Stimulated activated CD8-positive, alpha-beta memory T cell treated with anti-CD3 and anti-CD28 coated beads, Interleukin-7, amount 100 ng/mL, for 1 hour (primary cell): Measurements from ENCODE around the gene CLK4.
A peak's percentile ranks its signal among the peaks of the same experiment; 100 is the strongest.

Experiments used
- DNase-seq, 2 donors: peaks; one replicate each; pipeline ENCODE4 v3.0.0-alpha.2; 2020; ENCODE audit warnings: low read depth in 2 of 2

The CLK4 gene

DNA sequence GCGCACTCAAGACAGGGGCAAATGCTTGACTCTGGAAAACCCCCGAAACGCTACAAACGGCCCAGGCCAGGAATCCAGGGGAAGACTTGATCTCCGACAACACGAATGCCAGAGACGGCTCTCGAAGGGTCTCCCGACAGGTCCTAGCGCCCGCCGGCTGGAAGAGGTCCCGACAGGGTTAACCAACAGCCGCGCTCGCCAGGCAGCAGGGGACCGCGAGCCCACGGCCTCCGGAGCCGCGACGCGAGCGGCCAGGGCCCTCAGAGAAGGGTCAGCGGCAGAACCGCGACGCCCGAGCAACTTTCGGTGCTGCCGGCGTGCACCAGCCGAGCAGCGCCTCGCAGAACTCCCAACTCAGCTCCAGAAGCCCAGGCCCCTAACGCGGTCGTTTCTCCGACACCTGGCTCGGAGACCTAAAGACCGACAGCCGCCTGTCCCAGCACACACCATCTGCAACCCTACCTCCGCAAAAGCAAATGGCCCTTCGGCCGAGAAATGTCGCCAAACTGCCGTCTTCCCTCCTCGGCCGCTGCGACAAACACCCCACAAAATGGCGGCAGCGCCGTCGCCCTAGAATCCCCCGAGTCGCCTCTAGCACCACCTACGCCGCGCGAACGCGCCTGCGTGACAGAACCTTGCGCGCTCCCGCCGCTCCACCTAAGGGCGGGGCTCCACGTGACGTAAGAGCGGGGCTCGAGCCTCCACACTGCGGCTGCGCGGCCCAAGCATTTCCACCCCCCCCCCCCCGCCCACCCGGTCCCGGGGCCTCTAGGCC, at the start of gene CLK4:
Gene CLK4 (minus strand): TSS at position 567 of the 775 bp plus-strand sequence. CDS start 3,634 bp downstream, outside the sequence.
- peak; percentile 94 for DNase-seq

DNA sequence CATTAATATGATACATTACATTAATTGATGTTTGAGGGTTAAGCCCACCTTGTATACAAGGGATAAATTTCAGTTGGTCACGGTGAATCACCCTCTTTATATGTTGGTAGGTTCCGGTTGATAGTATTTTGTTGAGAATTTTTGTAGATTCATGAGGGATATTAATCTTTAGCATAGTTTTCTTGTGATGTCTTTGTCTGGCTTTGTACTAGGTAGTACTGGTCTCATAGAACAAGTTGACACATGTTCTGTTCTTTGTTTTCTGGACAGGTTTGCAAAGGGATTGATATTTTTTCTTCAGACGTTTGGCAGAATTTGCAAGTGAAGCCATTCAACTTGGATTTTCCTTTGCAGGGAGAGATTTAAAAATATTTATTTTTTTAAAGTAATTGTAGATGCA, 49.1 kb upstream of the CLK4 start:
- DNase-seq, result no peak

DNA sequence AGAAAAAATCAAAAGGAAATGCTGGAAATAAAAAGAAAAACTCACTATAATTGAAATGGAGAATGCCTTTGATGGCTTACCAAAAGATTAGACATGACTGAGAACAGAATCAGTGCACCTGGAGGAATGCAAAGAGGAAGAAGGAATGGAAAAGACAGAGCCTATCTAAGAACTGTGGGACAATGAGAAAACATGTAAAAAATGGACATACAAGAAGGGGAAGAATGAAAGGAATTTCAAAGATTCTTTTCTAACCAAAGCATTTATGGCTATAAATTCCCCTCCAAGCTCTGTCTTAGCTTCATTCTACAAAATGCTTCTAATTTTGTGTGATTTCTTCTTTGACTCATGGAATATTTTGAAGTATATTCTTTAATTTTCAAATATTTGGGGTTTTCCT, 47.5 kb upstream of the CLK4 start:
- DNase-seq, result no peak

DNA sequence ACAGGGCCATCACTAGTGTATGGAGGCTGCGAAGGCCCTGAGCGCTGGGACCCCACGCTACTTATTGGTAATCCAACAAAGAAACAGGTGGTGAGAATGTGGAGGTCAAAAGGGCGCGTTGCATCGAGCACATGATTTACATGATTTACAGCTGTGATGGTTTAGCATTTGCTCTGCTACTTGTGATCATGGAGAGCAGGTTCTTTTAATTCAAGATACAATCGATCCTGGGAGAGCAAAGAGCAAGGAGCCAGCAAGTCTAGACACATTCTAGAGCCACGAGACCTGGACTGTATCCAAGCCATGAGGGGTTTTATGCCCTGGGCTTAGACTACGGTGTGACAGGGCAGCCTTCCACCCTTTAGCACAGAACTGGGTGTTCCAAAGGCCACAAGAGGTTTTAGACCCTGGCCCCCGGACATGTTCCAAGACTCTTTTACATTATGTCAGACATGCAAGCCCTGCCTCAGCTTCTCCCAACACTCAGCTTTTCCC, 47.0 kb upstream of the CLK4 start:
- DNase-seq, result no peak

DNA sequence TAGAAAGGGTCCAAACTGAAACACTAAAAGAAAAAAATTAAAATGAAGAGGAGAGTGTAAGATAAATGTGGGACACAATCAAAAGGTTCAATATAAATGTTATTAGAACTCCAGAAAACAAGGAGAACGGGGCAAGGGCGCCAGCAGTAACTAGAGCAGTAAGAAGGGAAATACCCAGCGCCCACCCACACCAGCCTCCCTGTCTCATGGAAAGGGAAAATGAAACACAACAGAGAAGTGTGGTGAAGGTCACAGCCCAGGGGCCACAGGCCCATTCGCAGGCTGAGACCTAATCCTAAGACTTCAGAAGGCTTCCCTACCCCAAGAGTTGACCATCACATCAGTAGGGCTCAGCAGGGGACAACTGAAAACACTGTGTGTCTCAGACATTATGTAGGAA, 45.8 kb upstream of the CLK4 start:
- DNase-seq, result no peak

DNA sequence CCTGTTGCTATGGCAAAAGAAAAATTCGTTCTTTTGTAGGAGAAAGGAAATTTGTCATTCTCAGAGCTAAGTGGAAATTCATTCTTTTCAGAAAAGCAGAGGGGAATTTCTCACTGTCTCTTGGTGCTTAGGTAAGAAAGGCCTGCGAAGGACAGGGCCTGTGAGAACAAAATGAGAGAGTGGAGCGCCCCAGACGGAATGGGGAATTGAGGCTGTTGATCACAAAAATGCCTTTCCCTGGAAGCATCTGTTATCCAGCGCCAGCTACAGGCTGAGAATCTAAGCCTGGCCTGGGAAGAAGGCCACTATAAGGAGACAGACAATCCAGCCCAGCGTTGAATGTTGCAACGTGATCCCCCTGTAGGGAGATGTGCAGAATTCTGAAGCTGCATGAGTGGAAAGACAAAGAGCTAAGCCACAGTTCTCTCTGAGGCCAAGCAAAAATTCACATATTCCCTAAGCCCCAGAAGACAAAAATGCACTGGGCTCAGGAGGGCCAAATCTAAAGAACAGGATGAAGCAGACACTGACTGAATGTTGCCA, 44.8 kb upstream of the CLK4 start:
- no peak for DNase-seq

DNA sequence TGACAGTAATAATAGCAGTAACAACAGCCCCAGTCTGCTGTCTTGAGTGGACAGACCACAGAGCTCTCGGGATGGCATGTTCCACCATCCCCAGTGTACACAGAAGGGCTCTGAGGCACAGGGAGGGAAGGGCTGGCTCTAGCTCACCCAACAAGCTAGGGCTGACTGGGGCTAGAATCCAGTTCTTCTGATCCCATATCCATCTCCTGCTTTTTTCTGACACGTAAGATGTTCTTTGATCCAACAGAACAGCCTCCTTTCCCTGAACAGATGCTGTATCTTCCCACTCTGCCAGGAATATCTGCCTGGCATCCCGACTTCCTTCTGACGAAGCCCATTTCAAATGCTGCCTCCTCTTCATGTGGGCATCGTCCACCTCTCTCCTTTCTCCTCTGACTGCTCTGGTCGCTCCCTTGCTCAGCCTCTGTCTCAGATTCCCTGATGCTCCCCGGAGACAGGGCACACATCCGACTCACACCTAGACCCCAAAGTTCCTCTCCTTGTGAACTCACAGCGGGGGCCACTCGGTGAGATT, 43.6 kb upstream of the CLK4 start:
- DNase-seq, result no peak

DNA sequence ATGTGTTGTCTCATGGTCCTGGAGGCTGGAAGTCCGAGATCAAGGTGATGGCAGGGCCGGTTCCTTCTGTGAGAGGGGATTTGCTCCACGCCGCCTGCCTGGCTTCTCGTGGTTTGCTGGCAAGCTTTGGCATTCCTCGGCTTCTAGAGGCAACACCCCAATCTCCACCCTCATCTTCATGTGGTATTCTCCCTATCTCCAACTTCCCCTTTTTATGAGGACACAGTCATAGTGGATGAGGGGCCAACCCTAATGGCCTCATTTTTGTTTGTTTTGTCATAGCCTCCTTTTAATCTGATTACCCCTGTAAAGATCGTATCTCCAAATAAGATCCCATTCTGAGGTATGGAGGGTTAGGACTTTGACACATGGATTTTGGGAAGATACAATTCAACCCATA, 41.7 kb upstream of the CLK4 start:
- DNase-seq, result no peak

DNA sequence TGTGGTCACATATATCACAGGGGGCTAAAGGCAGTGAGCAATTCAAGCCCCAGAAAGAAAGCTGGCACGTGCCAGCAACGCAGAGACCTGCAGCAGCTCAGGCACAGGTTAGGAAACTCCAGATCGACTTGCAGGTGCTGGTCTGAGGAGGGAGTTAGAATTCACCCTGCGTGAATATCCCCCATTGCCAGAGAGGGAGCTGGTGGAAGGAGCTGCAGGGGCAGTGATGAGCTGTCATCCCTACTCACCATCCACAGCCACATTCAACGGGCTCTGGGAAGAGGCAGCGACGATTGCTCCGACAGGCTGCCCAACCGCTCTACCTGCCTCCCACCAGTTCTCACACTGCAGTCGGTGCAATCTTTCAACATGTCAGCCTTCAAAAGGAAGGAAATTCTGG, 40.8 kb upstream of the CLK4 start:
- DNase-seq, result no peak

DNA sequence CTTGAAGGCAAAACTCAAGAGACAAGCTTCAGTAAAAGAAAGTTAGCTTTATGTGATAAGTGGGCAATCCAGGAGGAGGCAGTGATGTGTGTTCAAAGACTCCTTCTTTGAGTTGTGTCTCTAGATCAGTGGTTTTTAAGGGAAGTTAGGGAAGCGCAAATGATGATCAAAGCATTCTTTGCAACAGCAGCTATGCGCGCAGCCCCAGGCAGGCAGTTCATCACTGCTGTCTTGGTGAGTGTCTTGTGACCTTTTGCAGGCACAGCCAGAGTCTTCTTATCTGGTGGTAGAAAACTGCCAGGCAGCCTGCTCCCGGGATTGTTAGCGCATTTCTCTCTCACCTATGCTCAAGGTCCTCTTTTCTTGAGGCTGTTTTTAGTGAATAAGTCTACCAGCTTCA, 40.3 kb upstream of the CLK4 start:
- DNase-seq, result no peak

DNA sequence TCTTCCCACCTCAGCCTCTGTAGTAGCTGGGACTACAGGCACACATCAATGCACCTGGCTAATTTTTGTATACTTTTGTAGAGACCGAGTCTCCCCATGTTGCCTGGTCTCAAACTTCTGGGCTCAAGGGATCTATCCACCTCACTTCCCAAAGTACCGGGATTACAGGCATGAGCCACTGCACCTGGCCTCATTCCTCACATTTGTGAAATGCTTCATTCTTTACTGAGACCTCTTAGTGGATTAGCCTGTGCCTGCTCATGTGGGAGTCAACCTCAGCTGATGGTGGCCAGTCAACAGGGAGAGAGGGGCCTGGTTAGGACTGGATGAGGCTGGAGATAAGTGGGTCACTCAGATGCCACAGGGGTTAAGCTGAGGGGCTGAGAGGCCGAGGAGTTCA, 37.3 kb upstream of the CLK4 start:
- no peak for DNase-seq

DNA sequence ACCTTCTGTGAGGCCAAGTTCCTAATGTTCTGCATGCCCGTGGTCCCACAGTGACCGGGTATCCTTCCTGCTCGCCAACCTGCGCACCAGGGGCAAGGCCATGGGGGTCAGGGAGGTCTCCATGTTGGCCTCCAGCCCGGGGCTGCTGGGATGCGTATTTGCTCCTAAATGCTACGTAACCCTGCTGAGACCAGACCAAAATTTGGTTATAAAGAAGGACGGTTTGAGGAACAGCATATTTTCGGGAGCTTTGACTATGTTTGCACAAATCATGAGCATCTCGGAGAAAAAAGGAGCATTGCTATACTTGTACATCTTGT, 35.7 kb upstream of the CLK4 start:
- DNase-seq, result no peak

DNA sequence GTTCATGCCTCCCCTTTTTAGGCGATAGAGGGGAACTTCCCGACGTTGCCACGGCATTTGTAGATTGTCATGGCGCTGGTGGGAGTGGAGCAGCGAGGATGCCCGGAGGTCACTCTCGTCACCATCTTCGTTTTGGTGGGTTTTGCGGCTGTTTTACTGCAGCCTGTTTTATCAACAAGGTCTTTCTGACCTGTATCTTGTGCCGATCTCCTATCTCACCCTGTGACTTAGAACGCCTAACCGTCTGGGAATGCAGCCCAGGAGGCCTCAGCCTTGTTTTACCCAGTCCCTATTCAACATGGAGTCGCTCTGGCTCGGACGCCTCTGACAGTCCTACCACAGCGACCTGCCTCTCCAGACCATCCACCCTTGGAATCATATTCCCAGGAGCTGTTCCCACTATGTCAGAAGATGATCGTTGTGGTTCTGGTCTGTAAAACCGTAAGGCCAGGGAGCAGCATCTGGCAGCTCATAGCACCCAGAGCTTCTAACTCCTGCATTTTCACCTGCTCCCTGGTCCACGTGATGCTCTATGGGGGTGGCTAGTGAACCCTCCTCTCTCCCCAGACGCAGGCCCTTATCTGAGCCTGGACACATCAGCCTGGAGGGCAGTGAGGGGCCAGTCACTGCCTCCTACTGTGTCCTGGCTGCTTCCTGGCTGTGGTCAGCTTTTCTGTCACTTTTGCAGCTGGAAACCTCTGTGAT, 35.1 kb upstream of the CLK4 start:
- no peak for DNase-seq

DNA sequence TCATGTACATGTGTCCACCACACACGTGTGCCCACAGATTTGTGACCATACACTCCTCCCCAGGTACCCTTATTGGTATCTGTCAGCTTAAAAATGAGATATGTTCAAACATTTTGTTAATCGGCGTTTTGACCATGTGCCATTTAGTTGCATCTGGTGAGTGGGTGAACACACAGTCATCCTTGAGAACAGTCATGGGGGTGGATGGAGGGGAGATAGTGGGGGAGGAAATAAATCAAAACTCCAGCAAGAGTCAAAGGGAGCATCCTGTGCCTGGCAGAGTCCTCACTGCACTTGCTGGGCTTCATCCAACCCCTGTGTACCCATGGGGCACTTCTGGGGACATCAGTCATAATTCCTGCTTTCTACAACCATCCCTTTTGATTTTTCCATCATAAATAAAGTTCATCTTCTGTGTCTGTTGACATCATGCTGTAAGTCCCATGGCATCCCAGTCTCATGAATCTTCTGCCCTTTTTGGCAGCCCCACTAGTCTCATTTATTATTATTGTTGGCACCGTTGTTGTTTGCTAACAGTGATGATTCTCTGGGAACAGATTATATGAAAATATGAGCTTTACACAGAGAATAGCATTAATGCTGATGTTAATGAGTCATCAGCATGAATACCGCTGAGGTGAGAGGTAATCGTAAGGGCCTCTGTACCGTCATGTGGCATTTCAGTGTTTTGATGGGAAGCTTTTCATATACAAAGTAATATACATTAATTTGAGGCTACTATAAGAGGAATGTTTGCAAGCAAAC, 24.4 kb upstream of the CLK4 start:
- DNase-seq, result no peak

DNA sequence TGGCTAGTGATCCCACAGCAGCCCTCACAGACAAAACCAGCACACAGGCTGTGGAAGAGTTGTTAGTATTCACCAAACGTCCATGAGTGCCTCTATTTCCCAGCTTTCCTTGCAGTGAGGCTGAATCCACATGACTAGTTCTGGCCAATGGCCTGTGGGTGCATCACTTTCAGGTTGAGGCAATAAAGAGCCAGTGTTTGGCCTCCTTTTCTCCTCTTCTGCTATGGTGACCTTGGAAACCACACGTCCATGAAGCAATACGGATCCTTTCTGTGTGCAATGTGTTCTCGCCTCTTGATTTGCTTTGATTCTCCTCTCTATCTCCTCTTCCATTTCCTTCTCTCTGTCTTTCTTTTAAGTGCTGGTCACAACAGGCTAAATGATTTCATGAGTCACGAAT, 23.4 kb upstream of the CLK4 start:
- DNase-seq, result no peak

DNA sequence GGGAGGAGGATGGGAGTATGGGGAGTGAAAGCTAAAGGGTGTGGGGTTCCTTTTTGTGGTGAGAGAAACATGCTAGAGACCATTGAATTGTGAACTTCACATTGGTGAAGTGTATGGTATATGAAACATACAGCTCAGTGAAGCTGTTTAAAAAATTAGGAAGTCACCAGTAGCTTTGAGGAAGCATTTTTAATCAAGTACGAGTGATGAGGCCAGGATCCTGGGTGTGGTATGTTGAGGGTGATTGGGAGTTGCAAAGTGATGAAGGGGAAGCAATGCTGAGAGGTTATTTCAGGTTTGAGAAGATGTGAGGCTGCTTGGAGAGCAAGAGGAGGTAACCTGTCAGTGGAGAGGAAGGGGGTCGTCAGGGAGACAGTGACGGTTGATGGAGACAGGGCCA, 22.7 kb upstream of the CLK4 start:
- no peak for DNase-seq

DNA sequence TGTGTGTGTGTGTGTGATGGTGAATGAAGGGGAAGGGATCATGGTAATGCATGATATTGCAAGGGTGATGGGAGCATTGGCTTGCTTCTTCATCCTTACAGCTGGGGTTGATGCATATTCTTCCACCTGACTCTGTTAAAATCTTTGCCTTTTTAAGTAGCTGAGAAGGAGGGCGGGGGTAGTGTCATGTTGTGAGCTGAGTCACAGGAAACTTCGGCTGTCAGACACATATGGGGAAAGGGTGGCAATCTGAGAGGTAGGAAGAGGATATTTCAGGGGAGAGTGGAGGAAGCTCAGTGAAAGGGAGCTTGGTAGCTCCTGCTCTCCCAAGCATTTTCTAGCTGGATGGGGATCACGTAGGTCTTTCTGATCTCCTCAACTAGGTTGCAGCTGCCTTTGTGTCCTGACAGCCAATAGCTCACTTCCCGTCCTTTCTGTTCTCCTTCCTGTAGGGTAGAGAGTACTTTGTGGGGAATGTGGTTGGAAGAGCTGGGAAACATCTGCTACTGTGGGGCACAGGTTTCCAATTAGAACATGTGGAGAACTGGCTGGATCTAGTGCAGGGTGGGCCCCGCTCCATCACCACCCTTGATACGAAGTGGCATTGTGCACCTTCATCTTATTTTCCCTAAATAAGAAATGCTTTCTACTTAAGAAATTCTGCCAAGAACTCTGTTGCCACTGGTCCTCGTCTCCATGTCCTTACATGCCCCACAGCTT, 18.1 kb upstream of the CLK4 start:
- no peak for DNase-seq

DNA sequence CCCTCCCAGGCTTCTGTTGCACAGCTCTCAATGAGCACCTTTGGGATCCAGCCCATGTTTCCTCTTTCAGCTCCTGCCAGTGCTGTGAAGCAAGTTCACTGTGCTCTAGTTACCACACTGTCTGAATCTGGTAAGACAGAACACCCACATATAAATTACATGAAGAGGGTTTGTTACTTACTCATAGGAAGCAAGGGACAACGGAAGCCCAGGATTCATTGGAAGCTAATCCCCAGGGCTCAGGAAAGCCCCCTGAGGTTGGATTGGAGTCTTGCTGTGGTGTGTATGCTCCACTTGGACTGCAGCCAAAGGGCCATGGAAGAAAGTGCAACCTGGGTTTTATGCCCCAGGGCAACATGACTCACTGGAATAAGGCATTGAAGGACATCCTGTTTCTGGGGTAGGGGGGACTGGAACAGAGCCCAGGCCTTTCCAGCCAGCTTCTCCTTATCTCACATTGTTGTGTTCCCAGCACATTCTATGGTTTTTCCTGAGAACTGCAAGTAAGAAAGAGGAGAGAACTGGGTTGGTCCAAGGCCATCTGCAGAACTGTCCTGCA, 15.6 kb upstream of the CLK4 start:
- DNase-seq, result no peak

DNA sequence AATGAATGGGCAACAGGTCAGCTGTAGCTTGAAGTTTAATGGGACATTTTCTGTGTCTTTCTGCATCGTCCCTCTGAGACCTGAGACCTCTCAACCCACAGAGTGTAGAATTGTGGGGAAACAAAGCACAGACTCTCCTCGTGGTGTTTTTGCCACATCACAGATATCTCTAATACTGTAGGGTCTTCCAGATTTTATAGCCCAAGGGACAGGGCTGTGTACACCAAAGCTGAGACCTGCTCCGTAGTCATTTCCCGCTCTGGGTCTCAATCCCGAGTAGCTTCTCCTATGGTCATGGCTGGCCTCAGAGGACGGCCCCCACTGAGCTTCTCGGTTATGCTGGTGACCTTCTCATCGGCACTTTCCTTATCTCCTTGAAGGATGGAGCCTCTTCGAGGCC, 14.9 kb upstream of the CLK4 start:
- DNase-seq, result no peak

DNA sequence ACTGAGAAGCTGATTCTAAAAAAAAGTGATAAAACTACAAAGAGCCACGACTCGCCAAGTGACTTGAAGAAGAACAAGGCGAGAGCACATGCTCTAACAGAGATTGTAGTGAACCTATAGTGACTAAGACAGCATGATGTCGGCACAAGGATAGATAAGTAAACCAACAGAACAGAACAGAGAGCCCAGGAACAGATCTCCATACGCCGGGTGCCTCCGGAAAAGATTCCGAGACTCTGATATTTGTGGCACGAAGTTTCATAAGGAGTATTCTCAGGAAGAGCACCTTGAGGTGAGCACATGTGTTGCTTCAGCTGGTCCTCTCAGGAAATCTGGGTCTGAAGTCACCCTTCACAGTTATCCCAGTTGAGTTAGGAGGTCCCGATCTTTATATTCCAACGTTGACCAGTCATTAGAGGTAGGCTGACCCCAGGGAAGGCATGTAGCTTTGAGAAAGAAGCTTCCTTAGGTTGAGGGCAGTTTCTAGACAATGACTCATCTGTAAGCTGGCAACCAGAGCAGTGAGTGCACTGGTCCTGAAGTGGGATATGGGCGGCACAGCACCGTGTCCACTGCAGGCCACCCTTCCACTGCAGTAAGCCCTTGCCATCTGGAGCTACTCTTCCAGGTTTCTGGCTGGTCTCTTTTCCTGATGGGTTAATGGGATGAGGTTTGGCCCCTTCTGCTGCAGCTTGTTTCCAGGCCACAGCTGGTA, 13.6 kb upstream of the CLK4 start:
- no peak for DNase-seq
